Measurements from ENCODE around the gene ATP1B1.
"Not testable (repeated sequence)": the region's sequence is repeated elsewhere in the genome, so short reads cannot be mapped to it uniquely, and the experiment has no call there.

The ATP1B1 gene

DNA sequence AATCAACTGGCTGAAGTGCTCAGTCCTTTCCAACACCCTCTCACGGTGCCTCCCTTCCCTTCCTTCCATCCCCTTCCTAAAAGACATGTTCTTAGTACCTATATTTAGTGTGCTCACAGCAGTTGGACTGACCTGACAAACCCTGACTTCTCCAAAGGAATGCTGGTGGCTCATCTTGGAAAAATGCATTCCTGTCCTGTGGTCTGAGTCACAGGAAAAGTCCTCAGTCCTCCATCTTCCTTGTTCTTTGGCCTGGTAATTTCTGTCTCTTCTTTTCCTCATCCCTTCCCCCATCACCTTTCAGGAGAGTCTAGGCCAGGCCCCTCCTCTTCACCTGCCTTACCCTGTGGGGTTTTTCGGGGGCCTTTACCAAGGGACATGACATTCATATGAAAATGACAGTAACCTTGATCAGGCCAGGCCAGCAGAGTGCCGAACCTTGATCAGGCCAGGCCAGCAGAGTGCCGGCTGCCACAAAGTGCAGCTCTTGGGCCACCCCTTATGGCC, 7.2 kb downstream of the ATP1B1 start:
- H3K4me3 ChIP-seq (ENCODE audit: low read depth, low read length) = peak overlapping the region; percentile 53; the same call in 1 of the 2 replicates
- H3K36me3 ChIP-seq (ENCODE audit: insufficient read depth, low read length) = 0 out of 2 replicates have a peak, but pooled peaks cover 9% of the 10 kb centered on the region
- H3K27ac ChIP-seq (ENCODE audit: low read depth, low read length) = peak overlapping the region; percentile 79
- H3K27me3 ChIP-seq (ENCODE audit: insufficient read depth, low read length) = no peaks in the 10 kb centered on the region
- peaks cover 26% of the 10 kb centered on the region for H3K4me1 ChIP-seq (ENCODE audit: control insufficient read depth, insufficient read depth, low read length, unreplicated experiment)
- H3K79me2 ChIP-seq (ENCODE audit: control insufficient read depth, insufficient read depth, low read length, unreplicated experiment) = peaks cover 7% of the 10 kb centered on the region
- peak overlapping the region; percentile 64 for H2AFZ ChIP-seq (ENCODE audit: low read length, unreplicated experiment)

DNA sequence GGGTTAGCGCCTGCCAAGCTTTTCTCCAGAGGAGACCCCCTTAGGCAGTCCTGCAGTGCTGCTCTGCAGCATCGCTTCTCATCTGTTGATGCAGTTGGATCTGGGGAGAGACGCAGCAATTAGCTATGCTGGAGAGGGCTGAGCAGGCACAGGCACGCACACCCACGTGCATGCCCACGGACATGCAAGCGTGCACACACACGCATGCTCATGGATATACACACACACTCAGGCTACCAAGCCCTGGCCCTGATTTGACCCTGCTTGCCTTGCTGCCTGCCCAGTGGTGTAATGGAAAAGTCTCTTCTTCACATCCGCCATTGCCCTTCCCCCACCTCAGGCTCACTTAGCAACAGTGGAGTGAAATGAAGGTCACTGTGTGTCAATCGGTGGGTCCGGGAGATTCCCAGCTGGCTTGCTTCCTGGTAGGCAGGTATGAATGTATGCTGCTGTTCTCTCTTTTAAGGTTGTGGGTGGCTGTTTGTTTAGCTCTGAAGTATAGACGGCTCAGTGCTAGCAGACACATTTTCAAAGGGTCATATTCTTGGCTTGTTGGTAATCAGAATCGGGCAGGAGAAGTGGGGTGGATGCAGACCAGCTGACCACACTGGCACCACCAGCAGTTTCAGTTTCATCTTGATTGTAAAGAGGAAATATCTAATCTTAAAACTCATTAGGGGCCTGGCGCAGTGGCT, 9.5 kb downstream of the ATP1B1 start:
- no peaks in the 10 kb centered on the region for H3K27me3 ChIP-seq (ENCODE audit: insufficient read depth, low read length)
- no peak overlapping the region for H3K4me3 ChIP-seq (ENCODE audit: low read depth, low read length)
- H3K4me1 ChIP-seq (ENCODE audit: control insufficient read depth, insufficient read depth, low read length, unreplicated experiment) = peaks cover 17% of the 10 kb centered on the region
- 0 out of 2 replicates have a peak, but pooled peaks cover 9% of the 10 kb centered on the region for H3K36me3 ChIP-seq (ENCODE audit: insufficient read depth, low read length)
- no peak overlapping the region for H3K27ac ChIP-seq (ENCODE audit: low read depth, low read length)
- H3K79me2 ChIP-seq (ENCODE audit: control insufficient read depth, insufficient read depth, low read length, unreplicated experiment) = no peaks in the 10 kb centered on the region
- no peak overlapping the region for H2AFZ ChIP-seq (ENCODE audit: low read length, unreplicated experiment)

DNA sequence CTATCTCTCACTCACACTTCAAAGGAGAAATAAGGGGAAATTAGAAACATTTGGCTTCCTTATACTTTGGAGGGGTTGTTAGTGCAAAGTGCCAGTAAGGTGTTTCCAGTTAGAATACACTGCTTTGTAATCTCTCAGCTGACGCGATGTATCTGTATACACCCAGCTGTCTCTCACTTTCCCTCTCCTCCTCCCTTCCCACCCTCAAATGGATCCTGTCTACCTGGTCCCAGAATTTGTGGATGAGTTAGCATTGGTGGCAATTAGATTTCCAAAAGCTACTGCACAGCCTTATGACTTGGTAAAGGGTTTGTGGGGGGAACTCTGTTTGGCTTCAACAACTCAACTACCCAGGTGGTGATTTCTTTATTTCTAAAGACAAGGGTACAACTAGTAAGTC, 10.5 kb downstream of the ATP1B1 start:
- Histone ChIP-seq H3K27ac (ENCODE audit: low read depth, low read length) (no peak overlapping the region), H2AFZ (ENCODE audit: low read length, unreplicated experiment) (no peak overlapping the region), H3K4me1 (ENCODE audit: control insufficient read depth, insufficient read depth, low read length, unreplicated experiment) (peaks cover 13% of the 10 kb centered on the region), H3K4me3 (ENCODE audit: low read depth, low read length) (no peak overlapping the region), H3K36me3 (ENCODE audit: insufficient read depth, low read length) (0 out of 2 replicates have a peak, but pooled peaks cover 6% of the 10 kb centered on the region), H3K27me3 (ENCODE audit: insufficient read depth, low read length) (no peaks in the 10 kb centered on the region), H3K79me2 (ENCODE audit: control insufficient read depth, insufficient read depth, low read length, unreplicated experiment) (no peaks in the 10 kb centered on the region)

DNA sequence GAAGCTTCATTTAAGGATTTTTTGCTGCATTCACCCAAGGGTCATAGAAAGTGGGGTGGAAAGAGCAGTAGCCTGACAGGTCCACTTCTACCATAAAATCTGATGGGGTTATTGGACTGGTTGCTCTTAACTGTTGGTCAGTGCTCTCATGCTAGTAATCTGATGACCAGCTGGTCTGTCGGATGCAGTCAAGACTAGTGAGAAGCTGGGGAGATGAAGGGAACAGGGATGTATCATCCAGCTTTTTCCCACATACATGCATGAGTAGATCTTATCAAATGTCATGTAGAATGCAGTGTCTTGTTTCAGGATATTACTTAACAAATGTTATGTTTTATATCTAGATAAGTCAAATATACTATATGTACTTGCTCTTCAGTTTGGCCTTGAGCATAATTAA, 11.1 kb downstream of the ATP1B1 start:
- no peak overlapping the region for H3K4me3 ChIP-seq (ENCODE audit: low read depth, low read length)
- H3K79me2 ChIP-seq (ENCODE audit: control insufficient read depth, insufficient read depth, low read length, unreplicated experiment) = no peaks in the 10 kb centered on the region
- 0 out of 2 replicates have a peak, but pooled peaks cover 1% of the 10 kb centered on the region for H3K36me3 ChIP-seq (ENCODE audit: insufficient read depth, low read length)
- peaks cover 13% of the 10 kb centered on the region for H3K4me1 ChIP-seq (ENCODE audit: control insufficient read depth, insufficient read depth, low read length, unreplicated experiment)
- H3K27ac ChIP-seq (ENCODE audit: low read depth, low read length) = no peak overlapping the region
- no peaks in the 10 kb centered on the region for H3K27me3 ChIP-seq (ENCODE audit: insufficient read depth, low read length)
- no peak overlapping the region for H2AFZ ChIP-seq (ENCODE audit: low read length, unreplicated experiment)

DNA sequence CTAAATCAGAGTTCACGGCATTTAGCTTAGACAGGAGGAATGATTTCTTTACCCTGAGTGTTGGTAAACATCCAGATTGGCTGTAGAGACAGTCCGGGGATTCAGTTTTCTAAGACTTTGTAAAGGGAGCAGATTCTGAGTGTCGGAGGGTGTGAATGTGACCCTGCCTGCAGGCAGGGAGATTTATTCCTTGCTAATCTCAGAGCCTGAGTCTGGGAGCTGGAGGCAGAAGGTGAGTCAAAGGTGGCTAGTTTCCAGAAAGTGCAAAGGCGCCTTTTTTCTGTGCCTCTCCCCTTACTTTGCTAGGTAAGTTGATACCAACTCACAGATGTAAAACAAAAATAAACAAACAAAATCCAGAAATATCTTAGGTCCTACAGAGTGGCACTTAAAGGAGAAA, 11.7 kb downstream of the ATP1B1 start:
- H3K4me1 ChIP-seq (ENCODE audit: control insufficient read depth, insufficient read depth, low read length, unreplicated experiment) = peaks cover 11% of the 10 kb centered on the region
- H2AFZ ChIP-seq (ENCODE audit: low read length, unreplicated experiment) = no peak overlapping the region
- no peaks in the 10 kb centered on the region for H3K27me3 ChIP-seq (ENCODE audit: insufficient read depth, low read length)
- no peaks in the 10 kb centered on the region for H3K79me2 ChIP-seq (ENCODE audit: control insufficient read depth, insufficient read depth, low read length, unreplicated experiment)
- H3K4me3 ChIP-seq (ENCODE audit: low read depth, low read length) = no peak overlapping the region
- H3K27ac ChIP-seq (ENCODE audit: low read depth, low read length) = no peak overlapping the region
- H3K36me3 ChIP-seq (ENCODE audit: insufficient read depth, low read length) = no peaks in the 10 kb centered on the region

DNA sequence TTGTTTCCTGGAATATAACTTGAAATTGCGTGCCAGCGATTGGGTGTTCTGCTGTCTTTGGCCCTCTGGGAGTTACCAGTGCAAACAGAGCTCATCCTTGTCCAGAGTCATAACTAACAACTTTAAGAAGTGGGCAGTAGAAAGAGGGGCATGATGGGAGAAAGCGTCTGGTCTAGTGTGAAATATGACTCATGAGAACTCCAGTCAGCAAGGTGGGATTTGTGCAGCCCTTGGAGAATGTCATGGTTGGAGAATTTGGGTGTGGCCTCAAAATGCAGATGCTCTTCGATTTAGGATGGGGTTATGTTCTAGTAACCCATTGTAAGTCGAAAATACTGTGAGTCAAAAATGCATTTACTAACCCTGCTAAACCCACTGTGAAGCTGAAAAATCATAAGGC, 12.9 kb downstream of the ATP1B1 start:
- no peaks in the 10 kb centered on the region for H3K4me1 ChIP-seq (ENCODE audit: control insufficient read depth, insufficient read depth, low read length, unreplicated experiment)
- no peaks in the 10 kb centered on the region for H3K79me2 ChIP-seq (ENCODE audit: control insufficient read depth, insufficient read depth, low read length, unreplicated experiment)
- H2AFZ ChIP-seq (ENCODE audit: low read length, unreplicated experiment) = no peak overlapping the region
- H3K27ac ChIP-seq (ENCODE audit: low read depth, low read length) = no peak overlapping the region
- no peak overlapping the region for H3K4me3 ChIP-seq (ENCODE audit: low read depth, low read length)
- no peaks in the 10 kb centered on the region for H3K27me3 ChIP-seq (ENCODE audit: insufficient read depth, low read length)
- no peaks in the 10 kb centered on the region for H3K36me3 ChIP-seq (ENCODE audit: insufficient read depth, low read length)

DNA sequence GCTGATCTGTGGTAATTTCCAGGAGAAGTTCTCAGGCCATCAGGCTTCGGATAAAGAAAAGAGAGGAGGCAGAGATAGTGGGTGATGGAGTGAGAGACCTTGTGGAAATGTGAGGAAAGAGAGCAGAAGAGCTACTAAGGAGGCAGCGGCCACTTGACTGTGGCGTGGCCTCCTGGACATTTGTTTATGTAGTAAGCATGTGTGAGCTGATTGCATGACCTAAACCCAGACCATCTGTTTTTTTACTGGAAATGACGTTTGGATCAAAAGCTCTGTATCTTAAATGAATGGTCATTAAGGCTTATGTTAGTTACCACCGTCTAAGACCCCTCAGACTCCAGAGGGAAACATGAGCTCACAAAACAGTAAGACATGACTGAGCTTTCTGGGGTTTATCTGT, 13.6 kb downstream of the ATP1B1 start:
- no peaks in the 10 kb centered on the region for H3K36me3 ChIP-seq (ENCODE audit: insufficient read depth, low read length)
- H3K4me1 ChIP-seq (ENCODE audit: control insufficient read depth, insufficient read depth, low read length, unreplicated experiment) = no peaks in the 10 kb centered on the region
- H3K27me3 ChIP-seq (ENCODE audit: insufficient read depth, low read length) = no peaks in the 10 kb centered on the region
- no peak overlapping the region for H3K27ac ChIP-seq (ENCODE audit: low read depth, low read length)
- no peak overlapping the region for H3K4me3 ChIP-seq (ENCODE audit: low read depth, low read length)
- no peaks in the 10 kb centered on the region for H3K79me2 ChIP-seq (ENCODE audit: control insufficient read depth, insufficient read depth, low read length, unreplicated experiment)
- H2AFZ ChIP-seq (ENCODE audit: low read length, unreplicated experiment) = no peak overlapping the region

DNA sequence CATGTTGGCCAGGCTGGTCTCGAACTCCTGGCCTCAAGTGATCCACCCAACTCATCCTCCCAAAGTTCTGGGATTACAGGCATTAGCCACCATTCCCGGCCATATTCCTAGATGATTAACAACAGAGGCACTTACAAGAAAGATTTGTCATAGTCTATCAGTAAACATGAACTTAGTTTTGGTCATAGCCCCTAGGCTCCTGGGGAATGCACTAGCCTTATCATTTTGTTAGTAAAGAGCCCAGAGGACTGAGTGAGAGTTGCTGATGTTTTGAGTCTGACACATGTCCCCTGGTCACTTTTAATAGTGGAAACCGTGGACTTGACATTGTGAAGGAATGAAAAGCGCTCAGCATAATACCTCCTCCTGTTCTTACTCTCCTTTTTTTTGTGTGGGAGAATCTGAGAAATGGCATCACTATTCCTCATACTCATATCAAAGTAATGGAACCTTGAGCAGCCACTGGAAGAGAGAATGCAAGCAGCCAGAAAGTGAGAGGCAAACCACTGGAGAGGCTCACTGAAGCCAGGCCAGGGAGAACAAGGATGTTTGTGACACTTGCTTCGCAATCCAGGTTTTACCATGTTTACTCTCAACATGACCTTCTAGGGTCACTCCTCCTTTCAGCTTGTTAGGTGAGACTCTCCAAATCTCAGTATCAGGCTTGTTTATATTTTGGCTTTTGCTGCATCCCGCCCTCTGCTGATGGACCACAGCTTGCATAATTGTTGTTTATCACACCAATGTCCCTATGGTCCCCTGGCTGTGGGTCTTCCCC, 14.8 kb downstream of the ATP1B1 start:
- H3K27ac ChIP-seq (ENCODE audit: low read depth, low read length) = no peak overlapping the region
- H3K36me3 ChIP-seq (ENCODE audit: insufficient read depth, low read length) = no peaks in the 10 kb centered on the region
- no peak overlapping the region for H2AFZ ChIP-seq (ENCODE audit: low read length, unreplicated experiment)
- no peaks in the 10 kb centered on the region for H3K27me3 ChIP-seq (ENCODE audit: insufficient read depth, low read length)
- H3K4me3 ChIP-seq (ENCODE audit: low read depth, low read length) = no peak overlapping the region
- H3K79me2 ChIP-seq (ENCODE audit: control insufficient read depth, insufficient read depth, low read length, unreplicated experiment) = no peaks in the 10 kb centered on the region
- no peaks in the 10 kb centered on the region for H3K4me1 ChIP-seq (ENCODE audit: control insufficient read depth, insufficient read depth, low read length, unreplicated experiment)

DNA sequence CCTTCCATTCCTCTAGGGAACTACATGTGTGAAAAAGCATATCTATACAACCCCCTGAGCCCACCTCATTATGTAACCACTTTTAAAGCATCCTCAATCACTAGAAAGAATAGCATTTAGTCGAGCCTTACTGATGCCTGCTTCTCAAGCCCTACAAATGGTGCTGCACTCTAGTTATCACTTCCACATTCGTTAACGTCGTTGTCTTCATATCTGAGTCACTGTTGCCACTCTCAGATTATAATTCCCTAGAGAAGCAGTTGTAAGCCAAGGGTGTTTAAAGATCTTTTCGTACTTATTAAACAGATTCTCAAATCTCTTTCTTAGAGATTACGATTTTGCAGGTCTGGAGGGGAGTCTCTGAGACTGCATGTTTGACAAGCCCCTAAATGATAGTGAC, 16.5 kb downstream of the ATP1B1 start:
- Histone ChIP-seq H3K27me3 (ENCODE audit: insufficient read depth, low read length) (no peaks in the 10 kb centered on the region), H3K4me1 (ENCODE audit: control insufficient read depth, insufficient read depth, low read length, unreplicated experiment) (no peaks in the 10 kb centered on the region), H3K27ac (ENCODE audit: low read depth, low read length) (no peak overlapping the region), H3K4me3 (ENCODE audit: low read depth, low read length) (no peak overlapping the region), H3K36me3 (ENCODE audit: insufficient read depth, low read length) (no peaks in the 10 kb centered on the region), H3K79me2 (ENCODE audit: control insufficient read depth, insufficient read depth, low read length, unreplicated experiment) (no peaks in the 10 kb centered on the region), H2AFZ (ENCODE audit: low read length, unreplicated experiment) (no peak overlapping the region)

DNA sequence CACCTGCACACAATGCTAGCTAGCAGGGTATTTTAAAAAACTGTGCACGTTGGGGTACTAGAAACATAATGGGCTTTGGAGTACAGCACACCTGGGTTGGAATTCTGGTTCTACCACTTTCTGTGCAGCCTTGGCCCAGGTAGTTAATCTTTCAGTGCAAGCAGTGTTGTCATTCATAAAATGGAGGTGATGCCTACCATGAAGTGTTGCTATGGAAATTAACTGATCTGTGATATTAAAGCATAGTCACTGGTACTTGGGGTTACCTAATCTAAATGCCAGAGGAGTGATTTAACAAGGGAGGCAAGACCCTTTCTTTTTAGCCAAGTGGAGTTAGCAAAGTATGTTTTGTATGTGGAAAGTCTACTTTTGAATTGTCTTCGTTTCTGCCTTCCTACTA, 18.0 kb downstream of the ATP1B1 start:
- Histone ChIP-seq H3K4me3 (ENCODE audit: low read depth, low read length) (no peak overlapping the region), H3K79me2 (ENCODE audit: control insufficient read depth, insufficient read depth, low read length, unreplicated experiment) (no peaks in the 10 kb centered on the region), H3K27me3 (ENCODE audit: insufficient read depth, low read length) (no peaks in the 10 kb centered on the region), H3K36me3 (ENCODE audit: insufficient read depth, low read length) (no peaks in the 10 kb centered on the region), H2AFZ (ENCODE audit: low read length, unreplicated experiment) (no peak overlapping the region), H3K4me1 (ENCODE audit: control insufficient read depth, insufficient read depth, low read length, unreplicated experiment) (peaks cover 7% of the 10 kb centered on the region), H3K27ac (ENCODE audit: low read depth, low read length) (no peak overlapping the region)

DNA sequence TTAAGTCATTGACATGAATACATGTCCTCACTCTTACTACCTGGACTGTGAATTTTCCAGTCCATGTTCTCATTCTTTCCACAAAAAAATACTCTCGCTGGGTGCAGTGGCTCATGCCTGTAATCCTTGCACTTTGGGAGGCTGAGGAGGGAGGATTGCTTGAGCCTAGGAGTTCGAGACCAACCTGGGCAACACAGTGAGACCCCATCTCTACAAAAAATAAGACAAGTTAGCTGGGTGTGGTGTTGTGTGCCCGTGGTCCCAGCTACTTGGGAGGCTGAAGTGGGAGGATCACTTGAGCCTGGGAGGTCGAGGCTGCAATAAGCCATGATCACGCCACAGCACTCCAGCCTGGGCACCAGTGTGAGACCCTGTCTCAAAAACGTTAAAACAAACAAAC, 19.1 kb downstream of the ATP1B1 start:
- H3K27ac ChIP-seq (ENCODE audit: low read depth, low read length); H2AFZ ChIP-seq (ENCODE audit: low read length, unreplicated experiment); H3K36me3 ChIP-seq (ENCODE audit: insufficient read depth, low read length); H3K4me3 ChIP-seq (ENCODE audit: low read depth, low read length); H3K4me1 ChIP-seq (ENCODE audit: control insufficient read depth, insufficient read depth, low read length, unreplicated experiment); H3K79me2 ChIP-seq (ENCODE audit: control insufficient read depth, insufficient read depth, low read length, unreplicated experiment); H3K27me3 ChIP-seq (ENCODE audit: insufficient read depth, low read length): not testable (repeated sequence)
